BE2C (cell line): ENCODE measurements around the gene SP140L.
"Not testable (repeated sequence)": the region's sequence is repeated elsewhere in the genome, so short reads cannot be mapped to it uniquely, and the experiment has no call there.

Experiments
- DNase-seq: peaks from one replicate; pipeline ENCODE4 v3.0.0-alpha.2; 2020
- H3K27me3 ChIP-seq: fragments of 250-450 bp; sonication (Bioruptor Pico); 2 replicates; pipeline ENCODE4 v1.5.1; 2020; ENCODE audit warnings: mild to moderate bottlenecking
- H3K36me3 ChIP-seq: fragments of 250-450 bp; sonication (Bioruptor Pico); 2 replicates; pipeline ENCODE4 v1.5.1; 2020; ENCODE audit warnings: mild to moderate bottlenecking
- H3K4me1 ChIP-seq: fragments of 250-450 bp; sonication (Bioruptor Pico); 2 replicates; pipeline ENCODE4 v1.5.1; 2020
- H3K4me3 ChIP-seq: 2 replicates; pipeline ENCODE4 v1.5.1; 2011; ENCODE audit warnings: low read depth, low read length
- H3K9me3 ChIP-seq: fragments of 250-450 bp; sonication (Bioruptor Pico); 2 replicates; pipeline ENCODE4 v1.5.1; 2020
- TF ChIP-seq, protein P1 (sequence below): IDR thresholded peaks from 2 replicates; pipeline ENCODE4 v1.5.1; 2012; ENCODE audit warnings: mild to moderate bottlenecking, low read depth, low read length

SP140L gene

DNA sequence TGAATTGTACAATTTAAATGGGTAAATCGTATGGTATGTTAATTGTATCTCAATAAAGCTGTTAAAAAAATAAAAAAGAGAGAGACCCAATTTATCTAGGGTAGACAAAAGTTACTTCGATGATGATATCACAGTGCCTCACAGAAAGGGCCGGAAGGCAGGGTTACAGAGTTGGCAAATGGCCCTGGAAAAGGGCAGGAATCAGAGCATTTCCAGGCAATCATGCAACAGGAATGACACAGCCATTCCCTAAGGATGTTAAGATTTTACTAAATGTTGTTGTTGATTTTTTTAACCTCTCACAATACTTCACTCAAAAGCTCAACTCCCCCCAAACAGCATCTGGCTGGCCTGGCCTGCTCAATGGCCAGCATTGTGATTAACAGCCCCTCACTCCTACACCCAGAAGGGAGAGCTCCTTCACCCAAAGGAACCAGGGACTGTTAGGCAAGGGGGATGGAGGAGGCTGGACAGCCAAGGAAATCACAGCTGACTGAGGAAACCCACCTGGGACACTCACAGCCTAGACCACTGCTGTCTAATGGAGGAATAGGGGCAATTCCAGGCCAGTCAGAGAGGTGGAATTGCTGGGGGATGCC, 81.3 kb downstream of the SP140L start:
- H3K4me3 ChIP-seq = no peak overlapping the region
- TF ChIP-seq, protein P1, sequence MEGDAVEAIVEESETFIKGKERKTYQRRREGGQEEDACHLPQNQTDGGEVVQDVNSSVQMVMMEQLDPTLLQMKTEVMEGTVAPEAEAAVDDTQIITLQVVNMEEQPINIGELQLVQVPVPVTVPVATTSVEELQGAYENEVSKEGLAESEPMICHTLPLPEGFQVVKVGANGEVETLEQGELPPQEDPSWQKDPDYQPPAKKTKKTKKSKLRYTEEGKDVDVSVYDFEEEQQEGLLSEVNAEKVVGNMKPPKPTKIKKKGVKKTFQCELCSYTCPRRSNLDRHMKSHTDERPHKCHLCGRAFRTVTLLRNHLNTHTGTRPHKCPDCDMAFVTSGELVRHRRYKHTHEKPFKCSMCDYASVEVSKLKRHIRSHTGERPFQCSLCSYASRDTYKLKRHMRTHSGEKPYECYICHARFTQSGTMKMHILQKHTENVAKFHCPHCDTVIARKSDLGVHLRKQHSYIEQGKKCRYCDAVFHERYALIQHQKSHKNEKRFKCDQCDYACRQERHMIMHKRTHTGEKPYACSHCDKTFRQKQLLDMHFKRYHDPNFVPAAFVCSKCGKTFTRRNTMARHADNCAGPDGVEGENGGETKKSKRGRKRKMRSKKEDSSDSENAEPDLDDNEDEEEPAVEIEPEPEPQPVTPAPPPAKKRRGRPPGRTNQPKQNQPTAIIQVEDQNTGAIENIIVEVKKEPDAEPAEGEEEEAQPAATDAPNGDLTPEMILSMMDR = no peak
- no peaks in the 10 kb centered on the region for H3K36me3 ChIP-seq
- no peaks in the 10 kb centered on the region for H3K4me1 ChIP-seq
- no peaks in the 10 kb centered on the region for H3K9me3 ChIP-seq
- H3K27me3 ChIP-seq = peaks cover 8% of the 10 kb centered on the region
- DNase-seq = no peak

DNA sequence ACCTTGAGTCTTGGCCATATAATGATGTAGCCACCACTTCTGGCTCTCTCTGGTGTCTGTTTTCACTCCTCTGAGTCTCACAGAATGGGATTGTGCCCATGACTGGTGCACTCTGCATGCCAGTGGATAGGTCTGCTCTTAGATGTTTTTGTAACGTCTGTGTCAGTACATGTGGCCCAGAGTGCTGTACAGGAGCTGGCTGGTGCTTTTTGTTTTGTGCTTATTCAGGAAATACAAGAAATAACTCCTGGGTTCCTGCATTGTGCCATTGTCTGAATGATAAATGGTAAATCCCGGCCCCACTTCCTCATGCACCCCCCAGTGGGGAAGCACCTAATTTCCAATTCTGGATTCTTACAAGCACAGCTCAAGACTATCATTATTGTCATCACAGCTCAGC, 82.3 kb downstream of the SP140L start:
- H3K9me3 ChIP-seq, H3K4me1 ChIP-seq, DNase-seq, H3K4me3 ChIP-seq, H3K27me3 ChIP-seq, H3K36me3 ChIP-seq: not testable (repeated sequence)

DNA sequence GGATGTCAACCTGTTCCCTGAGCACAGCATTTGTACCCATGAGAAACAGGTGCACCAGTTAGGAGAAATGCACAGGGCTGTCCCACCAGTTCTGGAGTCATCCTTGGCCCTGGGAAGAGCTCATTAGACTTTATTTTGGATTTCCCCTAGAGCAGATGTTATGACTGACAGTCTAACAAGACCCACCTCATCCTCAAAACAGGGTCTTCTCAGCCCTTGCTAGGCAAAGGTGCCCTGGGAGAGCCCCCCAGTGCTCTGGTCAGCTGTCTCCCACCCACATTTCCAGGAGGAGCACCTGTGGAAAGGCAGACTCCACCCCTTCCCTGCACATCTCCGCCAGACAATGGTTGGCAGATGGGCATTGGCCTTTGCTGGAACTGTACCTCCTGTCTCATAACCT, 83.3 kb downstream of the SP140L start:
- no peaks in the 10 kb centered on the region for H3K4me1 ChIP-seq
- TF ChIP-seq, protein P1 = no peak
- no peak overlapping the region for H3K4me3 ChIP-seq
- H3K36me3 ChIP-seq = no peaks in the 10 kb centered on the region
- H3K27me3 ChIP-seq = peaks cover 8% of the 10 kb centered on the region
- DNase-seq = no peak
- H3K9me3 ChIP-seq = no peaks in the 10 kb centered on the region

DNA sequence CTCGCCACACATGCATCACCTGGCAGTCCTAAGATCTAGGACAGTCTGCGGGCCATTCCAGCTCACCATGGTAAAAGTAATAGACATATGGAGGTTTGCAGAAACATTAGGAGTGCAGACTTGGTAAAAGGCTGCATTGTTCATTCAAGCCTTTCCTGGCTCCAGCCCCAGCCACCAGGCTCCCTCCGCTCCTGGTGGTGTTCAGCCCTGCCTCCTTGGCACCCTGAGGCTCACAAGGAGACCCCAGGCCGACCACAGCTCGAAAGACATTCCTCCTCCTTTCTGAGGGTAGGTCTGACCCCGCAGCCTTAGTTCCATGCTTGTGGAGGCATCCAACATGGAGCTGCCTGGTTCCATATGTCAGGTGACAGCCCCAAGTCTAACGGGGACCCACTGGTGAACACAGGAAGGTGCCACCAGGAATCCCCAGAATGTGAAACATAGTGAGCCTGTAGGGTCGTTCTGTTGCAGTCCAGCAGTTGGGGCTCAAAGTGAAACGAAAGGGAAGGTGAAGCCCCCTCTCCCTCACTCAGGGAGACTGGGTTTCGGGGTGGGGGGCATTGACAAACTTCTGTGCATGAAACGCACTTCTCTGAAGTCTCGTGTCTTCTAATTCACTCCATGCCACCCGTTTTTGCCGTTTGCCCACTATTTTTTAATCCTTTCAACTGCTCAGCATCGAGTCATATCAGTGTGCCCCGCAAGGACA, 84.0 kb downstream of the SP140L start:
- no peaks in the 10 kb centered on the region for H3K36me3 ChIP-seq
- DNase-seq = no peak
- no peaks in the 10 kb centered on the region for H3K4me1 ChIP-seq
- TF ChIP-seq, protein P1 = no peak
- peaks cover 8% of the 10 kb centered on the region for H3K27me3 ChIP-seq
- H3K9me3 ChIP-seq = no peaks in the 10 kb centered on the region
- H3K4me3 ChIP-seq = peak overlapping the region; percentile 71

DNA sequence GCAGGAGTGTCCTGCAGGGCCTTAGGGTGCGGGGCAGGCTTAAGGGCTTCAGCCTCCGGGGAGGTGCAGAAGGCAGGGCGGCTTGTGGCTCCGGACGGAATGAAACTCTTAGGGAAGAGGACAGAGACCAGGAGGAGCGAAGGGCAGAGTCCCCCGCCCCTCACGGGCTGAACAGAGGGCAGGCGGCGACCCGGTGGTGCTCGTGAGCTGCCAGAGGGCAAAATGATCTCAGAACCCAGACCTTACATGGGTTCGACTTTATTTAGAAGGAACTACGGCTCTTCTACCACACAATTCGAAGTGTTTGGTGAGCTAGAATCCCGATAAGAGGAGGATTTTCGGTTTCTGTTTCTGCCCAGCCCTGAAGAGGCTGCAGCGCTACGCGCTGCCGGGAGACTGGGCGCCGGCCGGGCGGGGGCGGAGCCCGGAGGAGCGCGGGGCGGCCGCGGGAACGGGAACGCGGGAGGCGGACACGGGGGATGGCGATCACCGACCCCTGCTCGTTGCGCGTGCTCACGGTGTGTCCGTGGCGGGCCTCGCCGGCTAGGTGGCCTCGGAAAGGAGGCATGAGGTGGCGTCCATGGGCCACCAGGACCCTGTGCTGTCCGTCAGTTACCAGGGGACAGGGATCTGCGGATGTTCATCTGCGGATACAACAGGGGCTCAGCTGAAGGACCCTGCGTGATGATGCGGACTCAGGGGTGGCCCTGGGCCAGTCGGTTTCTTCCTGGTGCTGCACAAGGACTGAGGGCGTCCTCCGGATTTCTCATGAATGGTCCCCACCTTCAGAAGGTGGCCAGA, 84.8 kb downstream of the SP140L start:
- H3K27me3 ChIP-seq = peaks cover 8% of the 10 kb centered on the region
- peak; percentile 50 for DNase-seq
- peak overlapping the region; percentile 71 for H3K4me3 ChIP-seq
- H3K36me3 ChIP-seq = no peaks in the 10 kb centered on the region
- no peaks in the 10 kb centered on the region for H3K4me1 ChIP-seq
- TF ChIP-seq, protein P1 = no peak
- H3K9me3 ChIP-seq = no peaks in the 10 kb centered on the region

DNA sequence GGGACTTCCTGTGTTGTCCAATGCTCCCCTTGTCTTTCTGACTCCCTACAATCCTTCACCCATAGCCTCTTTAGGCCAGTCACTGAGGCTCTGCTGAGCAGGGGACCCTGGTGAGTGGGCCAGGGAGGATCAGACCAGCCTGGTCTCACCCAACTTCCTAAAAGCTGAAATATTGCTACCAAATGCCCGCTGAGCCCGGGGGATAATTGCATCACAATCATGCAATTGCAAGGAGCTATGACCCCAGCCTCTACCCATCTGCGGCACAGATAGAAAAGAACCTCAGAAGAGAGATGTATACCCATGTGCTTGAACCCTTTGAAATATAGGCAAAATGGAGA, 85.3 kb downstream of the SP140L start:
- TF ChIP-seq, protein P1 = no peak
- Histone ChIP-seq H3K9me3 (no peaks in the 10 kb centered on the region), H3K4me3 (peak overlapping the region; percentile 71), H3K4me1 (no peaks in the 10 kb centered on the region), H3K27me3 (peaks cover 8% of the 10 kb centered on the region), H3K36me3 (no peaks in the 10 kb centered on the region)
- DNase-seq = no peak
